RWPE2 (cell line): Measurements from ENCODE around the gene ADAP1.

ENCODE experiments used
- ATAC-seq: fragments of 200-7000 bp; cut with Tn5 transposase; 3 replicates; pipeline ENCODE4 v1.9.1; 2021; ENCODE audit warnings: low read depth
- DNase-seq: peaks from one replicate; pipeline ENCODE4 v3.0.0-alpha.2; 2020; ENCODE audit warnings: low spot score
- H3K27ac ChIP-seq: fragments of 450-650 bp; 2 replicates; pipeline ENCODE4 v1.5.1; 2017; ENCODE audit warnings: mild to moderate bottlenecking; ENCODE audit not compliant: poor library complexity, severe bottlenecking
- H3K27me3 ChIP-seq: fragments of 250-450 bp; sonication (Bioruptor Pico); 2 replicates; pipeline ENCODE4 v1.5.1; 2021; ENCODE audit warnings: mild to moderate bottlenecking, moderate library complexity; ENCODE audit not compliant: insufficient read depth, poor library complexity, severe bottlenecking
- H3K36me3 ChIP-seq: fragments of 250-450 bp; sonication (Bioruptor Pico); 2 replicates; pipeline ENCODE4 v1.5.1; 2020; ENCODE audit warnings: low read depth, mild to moderate bottlenecking, moderate library complexity
- H3K4me1 ChIP-seq: fragments of 250-450 bp; sonication (Bioruptor Pico); 2 replicates; pipeline ENCODE4 v1.5.1; 2021; ENCODE audit warnings: mild to moderate bottlenecking, moderate library complexity; ENCODE audit not compliant: insufficient read depth, poor library complexity, severe bottlenecking
- H3K4me3 ChIP-seq: fragments of 250-450 bp; sonication (Bioruptor Pico); 2 replicates; pipeline ENCODE4 v1.5.1; 2021; ENCODE audit warnings: mild to moderate bottlenecking, moderate library complexity; ENCODE audit not compliant: severe bottlenecking
- H3K9me3 ChIP-seq: fragments of 250-450 bp; sonication (Bioruptor Pico); 2 replicates; pipeline ENCODE4 v1.5.1; 2021; ENCODE audit warnings: mild to moderate bottlenecking, moderate library complexity; ENCODE audit not compliant: severe bottlenecking
- CTCF ChIP-seq: fragments of 450-650 bp; IDR thresholded peaks from one replicate; pipeline ENCODE4 v1.5.1; 2017; ENCODE audit warnings: mild to moderate bottlenecking, moderate library complexity; ENCODE audit not compliant: poor library complexity, severe bottlenecking

The ADAP1 gene

GRCh38 chr7:900331-901040 is 54.0 kb downstream of the ADAP1 start:
- Histone ChIP-seq H3K27ac (no peak overlapping the region), H3K36me3 (peaks cover 27% of the 10 kb centered on the region; the same call in 1 of the 2 replicates), H3K27me3 (no peaks in the 10 kb centered on the region), H3K4me3 (no peak overlapping the region), H3K9me3 (no peaks in the 10 kb centered on the region), H3K4me1 (no peaks in the 10 kb centered on the region)
- no peak for TF ChIP-seq CTCF
- DNase-seq = no peak
- no peak for ATAC-seq

GRCh38 chr7:899806-900205 is 54.7 kb downstream of the ADAP1 start:
- Histone ChIP-seq H3K36me3 (peaks cover 30% of the 10 kb centered on the region), H3K27me3 (no peaks in the 10 kb centered on the region), H3K4me3 (no peak overlapping the region), H3K4me1 (no peaks in the 10 kb centered on the region), H3K27ac (no peak overlapping the region), H3K9me3 (no peaks in the 10 kb centered on the region)
- ATAC-seq (no peak), DNase-seq (no peak)
- TF ChIP-seq CTCF = no peak

GRCh38 chr7:898855-899681 is 55.4 kb downstream of the ADAP1 start:
- no peak for TF ChIP-seq CTCF
- Histone ChIP-seq H3K36me3 (peaks cover 38% of the 10 kb centered on the region), H3K9me3 (no peaks in the 10 kb centered on the region), H3K27ac (no peak overlapping the region), H3K27me3 (no peaks in the 10 kb centered on the region), H3K4me1 (no peaks in the 10 kb centered on the region), H3K4me3 (no peak overlapping the region)
- DNase-seq (no peak), ATAC-seq (no peak)

GRCh38 chr7:898460-898854 is 56.0 kb downstream of the ADAP1 start:
- no peaks in the 10 kb centered on the region for H3K9me3 ChIP-seq
- H3K4me1 ChIP-seq = no peaks in the 10 kb centered on the region
- no peak for DNase-seq
- no peak for ATAC-seq
- no peak overlapping the region for H3K27ac ChIP-seq
- H3K4me3 ChIP-seq = no peak overlapping the region
- peaks cover 42% of the 10 kb centered on the region for H3K36me3 ChIP-seq
- H3K27me3 ChIP-seq = no peaks in the 10 kb centered on the region
- TF ChIP-seq CTCF = no peak
